NCI-H187 (cell line): ENCODE measurements around the gene ARVCF.

Experiments
- DNase-seq, 2 experiments: peaks; one replicate each; lab custom pipeline; 2025; lab: John Stamatoyannopoulos, UW

Gene ARVCF

GRCh38 chr22:20016734-20017621 is at the start of gene ARVCF:
TSS of gene ARVCF (minus strand) at chr22:20016823. CDS start at chr22:19990794, 26,029 bp downstream.
- peak; percentile 56 to 81 for DNase-seq

GRCh38 chr22:20065896-20066616 is 49.4 kb upstream of the ARVCF start:
- no peak for DNase-seq

GRCh38 chr22:20064545-20065262 is 48.1 kb upstream of the ARVCF start:
- DNase-seq = no peak

GRCh38 chr22:20064140-20064480 is 47.5 kb upstream of the ARVCF start:
- no peak for DNase-seq

- DNase-seq = no peak
Observed at GRCh38 chr22:20063271-20064139, 46.9 kb upstream of the ARVCF start.

GRCh38 chr22:20062766-20063083 is 46.1 kb upstream of the ARVCF start:
- no peak for DNase-seq

GRCh38 chr22:20062043-20062765 is 45.6 kb upstream of the ARVCF start:
- DNase-seq = no peak

GRCh38 chr22:20061481-20061861 is 44.8 kb upstream of the ARVCF start:
- DNase-seq = no peak

- DNase-seq = no peak
Observed at GRCh38 chr22:20060700-20061480, 44.3 kb upstream of the ARVCF start.

GRCh38 chr22:20058989-20059770 is 42.6 kb upstream of the ARVCF start:
- DNase-seq = no peak

- DNase-seq = no peak
Observed at GRCh38 chr22:20057596-20058268, 41.1 kb upstream of the ARVCF start.

GRCh38 chr22:20056696-20057386 is 40.2 kb upstream of the ARVCF start:
- no peak for DNase-seq

- no peak for DNase-seq
Observed at GRCh38 chr22:20056161-20056560, 39.5 kb upstream of the ARVCF start.

- DNase-seq = no peak
Observed at GRCh38 chr22:20055654-20056053, 39.0 kb upstream of the ARVCF start.

GRCh38 chr22:20055144-20055543 is 38.5 kb upstream of the ARVCF start:
- no peak for DNase-seq

- no peak for DNase-seq
Observed at GRCh38 chr22:20054485-20054884, 37.9 kb upstream of the ARVCF start.

- no peak for DNase-seq
Observed at GRCh38 chr22:20054034-20054427, 37.4 kb upstream of the ARVCF start.

GRCh38 chr22:20053407-20054033 is 36.9 kb upstream of the ARVCF start:
- no peak for DNase-seq
